Endothelial cell of umbilical vein (primary cell): ENCODE results near the gene KRT23. TPM values are rescaled to one million over a fixed set of nuclear protein-coding genes. Genes with fewer than 3 reads are reported as not detected.
"Not testable (repeated sequence)": the region's sequence is repeated elsewhere in the genome, so short reads cannot be mapped to it uniquely, and the experiment has no call there.

ENCODE experiments used
- BruUV-seq: library from RNA; stranded (reverse); fragments of 400-500 nt; replicated peaks from 2 replicates; lab custom pipeline; 2021; lab: Mats Ljungman, UMichigan
- CTCF ChIA-PET: fragments of 300-600, 350-600 bp; sonication (Branson Sonifier 250); formaldehyde crosslinking; loops from one replicate; lab custom pipeline; 2021; ENCODE audit warnings: antibody characterized with exemption, inconsistent platforms; lab: Charles Lee
- POLR2A ChIA-PET: fragments of 300-600, 350-600 bp; sonication (Branson Sonifier 250); formaldehyde crosslinking; loops from one replicate; lab custom pipeline; 2021; ENCODE audit warnings: antibody characterized with exemption, inconsistent platforms; lab: Charles Lee
- DNase-seq: peaks from one replicate; pipeline ENCODE4 v3.0.0-alpha.2; 2011; ENCODE audit warnings: low read depth, low spot score
- FAIRE-seq: peaks from 2 replicates; lab custom pipeline; 2011; peaks lifted over from hg19 to GRCh38; lab: Jason Lieb, UNC
- H2AFZ ChIP-seq: 2 replicates; pipeline ENCODE4 v1.6.0; 2012; ENCODE audit warnings: low read depth, low read length, control low read depth, inconsistent platforms
- H3K27ac ChIP-seq: 2 replicates; pipeline ENCODE4 v1.5.1; 2011; ENCODE audit warnings: low read depth, mild to moderate bottlenecking, control low read depth, low read length, moderate library complexity; ENCODE audit not compliant: insufficient read depth
- H3K27me3 ChIP-seq, 2 experiments: 2 replicates each; pipeline versions ENCODE4 v1.6.0 to v1.6.1; 2011; ENCODE audit warnings: low read length in 2 of 2, mixed read lengths in 1 of 2; ENCODE audit not compliant: control insufficient read depth in 2 of 2, insufficient read depth in 2 of 2
- H3K36me3 ChIP-seq, 2 experiments: 2 replicates in 1 of 2; 3 replicates in 1 of 2; pipeline ENCODE4 v1.5.1; 2011; ENCODE audit warnings: low read length in 2 of 2, mild to moderate bottlenecking in 1 of 2, moderate library complexity in 1 of 2; ENCODE audit not compliant: control insufficient read depth in 2 of 2, insufficient read depth in 2 of 2; ENCODE audit errors: extremely low read depth in 1 of 2
- H3K4me1 ChIP-seq: 3 replicates; pipeline ENCODE4 v1.5.1; 2011; ENCODE audit warnings: mild to moderate bottlenecking, low read length; ENCODE audit not compliant: control insufficient read depth, insufficient read depth; ENCODE audit errors: extremely low read depth
- H3K4me2 ChIP-seq: 2 replicates; pipeline ENCODE4 v1.6.1; 2011; ENCODE audit warnings: low read length, control low read depth, mixed read lengths; ENCODE audit not compliant: insufficient read depth
- H3K4me3 ChIP-seq, 3 experiments: fragments of 200-600 bp in 1 of 3; sonication (generic), shearing (Covaris generic) in 1 of 3; replicated peaks in 1 of 3; 2 replicates each; pipeline ENCODE4 v1.5.1; 2011 to 2016; ENCODE audit warnings: control low read depth in 3 of 3, low read length in 3 of 3, mild to moderate bottlenecking in 2 of 3, inconsistent platforms in 1 of 3, low read depth in 1 of 3, moderate library complexity in 1 of 3; ENCODE audit not compliant: insufficient read depth in 1 of 3
- H3K79me2 ChIP-seq: 2 replicates; pipeline ENCODE4 v1.6.0; 2012; ENCODE audit warnings: low read length, inconsistent platforms; ENCODE audit not compliant: control insufficient read depth, insufficient read depth
- H3K9ac ChIP-seq: replicated peaks from 2 replicates; pipeline ENCODE3; 2011; ENCODE audit warnings: low read length, control low read depth; ENCODE audit not compliant: insufficient read depth; ENCODE audit errors: extremely low read depth
- H3K9me1 ChIP-seq: replicated peaks from 3 replicates; pipeline ENCODE4 v1.6.0; 2011; ENCODE audit warnings: mild to moderate bottlenecking, low read length; ENCODE audit not compliant: control insufficient read depth, insufficient read depth; ENCODE audit errors: extremely low read depth
- H3K9me3 ChIP-seq: replicated peaks from 2 replicates; pipeline ENCODE4 v1.5.1; 2012; ENCODE audit warnings: low read length, inconsistent platforms; ENCODE audit not compliant: control insufficient read depth, insufficient read depth
- H4K20me1 ChIP-seq: replicated peaks from 2 replicates; pipeline ENCODE3; 2011; ENCODE audit warnings: mild to moderate bottlenecking, low read length; ENCODE audit not compliant: control insufficient read depth, insufficient read depth; ENCODE audit errors: extremely low read depth
- CTCF ChIP-seq, 2 donors: IDR thresholded peaks; 1 replicate in 1 of 2; 2 replicates in 1 of 2; pipeline ENCODE4 v1.5.1; 2011; ENCODE audit warnings: low read length in 2 of 2, mild to moderate bottlenecking in 2 of 2, moderate library complexity in 2 of 2, control low read depth in 1 of 2, inconsistent platforms in 1 of 2, low read depth in 1 of 2; ENCODE audit not compliant: insufficient read depth in 1 of 2; ENCODE audit errors: extremely low read depth in 1 of 2
- EZH2 ChIP-seq: IDR thresholded peaks from 2 replicates; pipeline ENCODE4 v1.6.1; 2012; ENCODE audit warnings: borderline replicate concordance, low read depth, mild to moderate bottlenecking, moderate library complexity, low read length, inconsistent platforms; ENCODE audit not compliant: severe bottlenecking
- FOS ChIP-seq: IDR thresholded peaks from 2 replicates; pipeline ENCODE4 v1.6.1; 2011; ENCODE audit warnings: mild to moderate bottlenecking, low read length, moderate library complexity, borderline replicate concordance; ENCODE audit not compliant: insufficient read depth
- GATA2 ChIP-seq: IDR thresholded peaks from 2 replicates; pipeline ENCODE4 v1.7.0; 2011; ENCODE audit warnings: low read depth, mild to moderate bottlenecking, moderate library complexity, mixed read lengths, low read length; ENCODE audit not compliant: insufficient read length, insufficient read depth
- JUN ChIP-seq: IDR thresholded peaks from 2 replicates; pipeline ENCODE4 v1.6.1; 2011; ENCODE audit warnings: borderline replicate concordance, low read depth; ENCODE audit not compliant: insufficient read length, insufficient read depth
- MAX ChIP-seq: IDR thresholded peaks from 2 replicates; pipeline ENCODE4 v1.6.1; 2011; ENCODE audit not compliant: insufficient read depth, insufficient read length
- MYC ChIP-seq: IDR thresholded peaks from one replicate; pipeline ENCODE4 v1.6.1; 2011; ENCODE audit warnings: mild to moderate bottlenecking, low read depth, low read length
- POLR2A ChIP-seq: IDR thresholded peaks from 2 replicates; pipeline ENCODE4 v1.6.1; 2012; ENCODE audit warnings: low read depth, mild to moderate bottlenecking, control low read depth, low read length
- POLR2AphosphoS5 ChIP-seq: IDR thresholded peaks from 2 replicates; pipeline ENCODE4 v1.6.1; 2012; ENCODE audit warnings: low read depth, mild to moderate bottlenecking, control low read depth, low read length, moderate library complexity; ENCODE audit not compliant: insufficient read depth
- dilution Hi-C: fragments of 300-500 bp; cut with MboI; formaldehyde crosslinking; loops from one replicate; pipeline ENCODE4 v1.15.0; 2019; ENCODE audit warnings: low sequenced_read_pairs; ENCODE audit not compliant: extremely low pct_ligation_motif_present
- intact Hi-C: fragments of 100-400 bp; cut with micrococcal nuclease; formaldehyde crosslinking; loops from one replicate; pipeline ENCODE4 v1.10.0; 2022
- polyA plus RNA-seq, 4 experiments: library from polyadenylated mRNA; depleted of rRNA in 3 of 4; stranded (reverse) in 3 of 4; unstranded in 1 of 4; fragments of >200 nt; gene quantifications; 2 replicates each; pipeline versions ENCODE4 v1.2.1 to v1.2.3, GENCODE V29; 2011 to 2012; ENCODE audit warnings: missing spikeins in 1 of 4
- total RNA-seq: library from RNA; stranded (reverse); gene quantifications from 2 replicates; pipeline ENCODE4 v1.2.3, GENCODE V29; 2021

Gene KRT23
- total and polyA plus RNA-seq, 2 donors (not counting 3 experiments of a cell fraction or from before 2014, with no cell fraction given), result not detected

GRCh38 chr17:40921026-40921425, 16.4 kb downstream of the KRT23 start:
- no peak for DNase-seq
- Histone ChIP-seq H2AFZ (no peak overlapping the region), H3K4me2 (no peak overlapping the region), H4K20me1 (no peaks in the 10 kb centered on the region), H3K27me3 (peaks cover 3 to 7% of the 10 kb centered on the region in 2 experiments), H3K4me3 (no peak overlapping the region), H3K4me1 (peaks cover 4% of the 10 kb centered on the region), H3K9me3 (no peaks in the 10 kb centered on the region), H3K9me1 (no peaks in the 10 kb centered on the region), H3K27ac (no peak overlapping the region), H3K9ac (no peak overlapping the region), H3K79me2 (no peaks in the 10 kb centered on the region), H3K36me3 (no peaks in the 10 kb centered on the region)
- no peak for FAIRE-seq
- ChIA-PET CTCF (interaction anchor here (0.7 kb wide), 1 partner anchor 11 kb away, joined by 3 read pairs; no protein-coding TSS in a partner anchor), POLR2A (no interaction called here)
- dilution Hi-C loops (no loop called here), intact Hi-C loops (no loop called here)
- BruUV-seq, result no TSS peak
- no peak for TF ChIP-seq GATA2
- TF ChIP-seq JUN, result no peak
- no peak for TF ChIP-seq MAX
- TF ChIP-seq MYC, result no peak
- no peak for TF ChIP-seq CTCF (IDR thresholded peaks at IDR 0.05; ENCODE audit: extremely low read depth in 1 of 2, insufficient read depth in 1 of 2, low read depth in 1 of 2, low read length in 2 of 2)
- no peak for TF ChIP-seq EZH2
- TF ChIP-seq POLR2A, result no peak
- TF ChIP-seq POLR2AphosphoS5, result no peak
- no peak for TF ChIP-seq FOS

GRCh38 chr17:40917116-40917515, 20.3 kb downstream of the KRT23 start:
- H2AFZ ChIP-seq, H3K27ac ChIP-seq, intact Hi-C loops, H3K4me2 ChIP-seq, H4K20me1 ChIP-seq, H3K9me1 ChIP-seq, dilution Hi-C loops, H3K27me3 ChIP-seq, H3K4me3 ChIP-seq, BruUV-seq, H3K9ac ChIP-seq, H3K79me2 ChIP-seq, FAIRE-seq, H3K4me1 ChIP-seq, DNase-seq, H3K36me3 ChIP-seq, H3K9me3 ChIP-seq: not testable (repeated sequence)
- POLR2A ChIA-PET, result interaction anchor here (0.6 kb wide), 1 partner anchor 482 kb away, joined by 6 read pairs; no protein-coding TSS in a partner anchor
- CTCF ChIA-PET, result interaction anchor here (1.0 to 1.7 kb wide), 3 partner anchors 54 to 746 kb away, joined by 3 to 5 read pairs (median 3); no protein-coding TSS in a partner anchor
